Skeletal muscle tissue (tissue), 4 donors: ENCODE results near the gene SPIRE2. TPM values are rescaled to one million over a fixed set of nuclear protein-coding genes. Genes with fewer than 3 reads are reported as not detected.

Experiments
- H3K27ac ChIP-seq: one replicate; pipeline ENCODE4 v1.7.0; 2013; ENCODE audit warnings: mild to moderate bottlenecking, low read depth, low read length, inconsistent platforms
- H3K27me3 ChIP-seq, 3 donors: one replicate each; pipeline ENCODE4 v1.7.0; 2013; ENCODE audit warnings: low read length in 3 of 3; ENCODE audit not compliant: control insufficient read depth in 3 of 3, insufficient read depth in 3 of 3
- H3K36me3 ChIP-seq, 3 donors: one replicate each; pipeline ENCODE4 v1.7.0; 2013; ENCODE audit warnings: low read length in 3 of 3; ENCODE audit not compliant: control insufficient read depth in 3 of 3, insufficient read depth in 3 of 3
- H3K4me1 ChIP-seq, 3 donors: one replicate each; pipeline ENCODE4 v1.7.0; 2013; ENCODE audit warnings: low read length in 3 of 3, mild to moderate bottlenecking in 3 of 3; ENCODE audit not compliant: control insufficient read depth in 3 of 3, insufficient read depth in 3 of 3
- H3K4me3 ChIP-seq, 3 donors: one replicate each; pipeline ENCODE4 v1.7.0; 2013; ENCODE audit warnings: low read length in 3 of 3
- H3K9ac ChIP-seq, 3 donors: one replicate each; pipeline ENCODE4 v1.7.0; 2013; ENCODE audit warnings: low read length in 3 of 3, mild to moderate bottlenecking in 3 of 3, moderate library complexity in 2 of 3, low read depth in 1 of 3
- H3K9me3 ChIP-seq, 3 donors: one replicate each; pipeline ENCODE4 v1.7.0; 2013; ENCODE audit warnings: low read length in 3 of 3; ENCODE audit not compliant: control insufficient read depth in 3 of 3
- total RNA-seq: library from RNA; depleted of rRNA; stranded (reverse); fragments of >200 nt; gene quantifications from one replicate; pipeline ENCODE4 v1.2.3, GENCODE V29; 2014
- donor health status: Osteomylitis.

SPIRE2 gene
- total RNA-seq, 1 donor from 2014 or later = 2.1 TPM

DNA sequence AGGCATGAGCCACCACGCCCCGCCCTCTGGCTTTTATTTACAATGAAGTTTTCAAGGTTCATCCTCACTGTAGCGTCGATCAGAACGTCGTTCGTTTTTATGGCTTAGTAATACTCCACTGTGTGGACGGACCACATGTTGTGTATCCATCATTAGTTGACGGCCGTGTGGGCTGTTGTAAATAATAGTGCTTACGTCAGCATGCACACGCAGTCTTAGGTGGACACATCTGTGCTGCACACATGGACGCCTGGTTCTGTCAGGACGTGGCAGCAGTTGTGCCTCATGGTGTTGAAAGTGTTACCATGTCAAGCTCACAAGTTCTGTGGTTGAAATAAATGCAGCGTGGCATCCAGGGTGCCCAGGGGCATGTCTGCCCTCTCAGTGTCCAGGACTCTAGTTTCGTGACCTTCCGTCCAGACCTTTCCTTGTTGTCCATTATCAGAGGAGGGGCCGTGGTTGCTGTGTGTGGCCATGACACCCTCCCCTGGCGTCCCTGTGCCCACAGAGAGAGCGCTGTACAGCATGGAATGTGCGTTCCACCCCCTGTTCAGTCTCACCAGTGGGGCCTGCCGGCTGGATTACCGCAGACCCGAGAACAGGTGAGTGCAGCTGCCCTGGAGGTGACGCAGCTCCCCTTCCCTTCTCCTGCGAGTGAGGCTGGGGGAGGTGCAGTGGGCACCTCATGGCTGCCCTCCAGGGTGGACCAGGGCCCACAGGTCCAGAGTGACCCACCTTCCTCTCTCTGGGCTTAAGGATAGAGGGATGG is 67.4 kb downstream of the SPIRE2 start:
- H3K27ac ChIP-seq = no peak overlapping the region
- no peak overlapping the region for H3K9ac ChIP-seq

DNA sequence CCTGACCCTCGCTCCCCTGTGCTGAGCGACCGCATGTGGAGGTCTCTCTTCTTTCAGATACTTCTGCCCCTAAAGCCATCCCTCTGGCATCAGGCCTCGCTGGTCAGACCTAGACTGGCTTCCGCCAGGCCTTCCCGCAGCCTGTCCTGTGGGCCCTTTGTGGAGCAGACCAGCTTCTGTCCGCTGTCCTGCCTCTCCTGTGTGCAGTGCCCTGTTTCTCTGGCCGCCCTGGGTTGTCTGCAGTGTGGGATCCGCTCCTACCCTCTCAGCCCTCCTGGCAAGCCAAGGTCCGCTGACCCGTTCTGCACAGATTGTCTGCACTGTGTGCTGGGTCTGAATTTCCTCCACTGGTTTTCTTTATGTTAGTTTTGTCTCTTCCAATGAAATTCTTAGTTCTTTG is 68.9 kb downstream of the SPIRE2 start:
- H3K9me3 ChIP-seq = no peaks in the 10 kb centered on the region
- H3K36me3 ChIP-seq = peaks cover 56 to 69% (median 65%) of the 10 kb centered on the region in 3 donors
- H3K4me3 ChIP-seq = no peak overlapping the region
- no peaks in the 10 kb centered on the region for H3K27me3 ChIP-seq
- H3K9ac ChIP-seq = no peak overlapping the region
- H3K27ac ChIP-seq = no peak overlapping the region
- H3K4me1 ChIP-seq = no peaks in the 10 kb centered on the region

More for the DNA sequence above, 67.4 kb downstream of the SPIRE2 start:
- no peak overlapping the region for H3K4me3 ChIP-seq
- H3K27me3 ChIP-seq = no peaks in the 10 kb centered on the region
- H3K4me1 ChIP-seq = no peaks in the 10 kb centered on the region
- peaks cover 60 to 78% (median 70%) of the 10 kb centered on the region in 3 donors for H3K36me3 ChIP-seq
- no peaks in the 10 kb centered on the region for H3K9me3 ChIP-seq

DNA sequence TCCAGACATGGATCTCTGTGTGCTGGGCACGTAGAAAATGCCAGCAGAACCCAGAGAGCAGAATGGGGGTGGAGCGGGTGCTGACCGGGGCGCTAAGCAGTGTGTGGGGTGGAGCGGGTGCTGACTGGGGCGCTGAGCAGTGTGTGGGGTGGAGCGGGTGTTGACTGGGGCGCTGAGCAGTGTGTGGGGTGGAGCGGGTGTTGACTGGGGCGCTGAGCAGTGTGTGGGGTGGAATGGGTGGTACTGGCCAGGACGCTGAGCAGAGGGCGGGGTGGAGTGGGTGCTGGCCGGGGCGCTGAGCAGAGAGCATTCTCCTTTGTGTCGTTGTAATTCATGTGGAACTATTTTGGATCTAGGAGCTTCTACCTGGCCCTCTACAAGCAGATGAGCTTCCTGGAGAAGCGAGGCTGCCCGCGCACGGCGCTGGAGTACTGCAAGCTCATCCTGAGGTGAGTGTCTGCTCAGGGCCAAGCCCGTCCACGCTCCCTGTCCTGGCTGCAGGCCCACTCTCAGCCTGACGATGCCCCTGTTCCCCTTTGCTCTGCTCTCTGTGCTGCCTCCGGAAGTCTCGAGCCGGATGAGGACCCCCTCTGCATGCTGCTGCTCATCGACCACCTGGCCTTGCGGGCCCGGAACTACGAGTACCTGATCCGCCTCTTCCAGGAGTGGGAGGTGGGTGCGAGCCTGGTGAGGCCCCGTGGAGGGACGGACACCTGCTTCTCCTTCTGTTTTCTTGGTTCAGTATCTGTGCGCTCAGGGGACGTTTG is 70.1 kb downstream of the SPIRE2 start:
- Histone ChIP-seq H3K9ac (no peak overlapping the region), H3K27ac (no peak overlapping the region), H3K4me3 (no peak overlapping the region), H3K9me3 (no peaks in the 10 kb centered on the region), H3K27me3 (no peaks in the 10 kb centered on the region), H3K4me1 (no peaks in the 10 kb centered on the region), H3K36me3 (peaks cover 51 to 63% (median 57%) of the 10 kb centered on the region in 3 donors)

DNA sequence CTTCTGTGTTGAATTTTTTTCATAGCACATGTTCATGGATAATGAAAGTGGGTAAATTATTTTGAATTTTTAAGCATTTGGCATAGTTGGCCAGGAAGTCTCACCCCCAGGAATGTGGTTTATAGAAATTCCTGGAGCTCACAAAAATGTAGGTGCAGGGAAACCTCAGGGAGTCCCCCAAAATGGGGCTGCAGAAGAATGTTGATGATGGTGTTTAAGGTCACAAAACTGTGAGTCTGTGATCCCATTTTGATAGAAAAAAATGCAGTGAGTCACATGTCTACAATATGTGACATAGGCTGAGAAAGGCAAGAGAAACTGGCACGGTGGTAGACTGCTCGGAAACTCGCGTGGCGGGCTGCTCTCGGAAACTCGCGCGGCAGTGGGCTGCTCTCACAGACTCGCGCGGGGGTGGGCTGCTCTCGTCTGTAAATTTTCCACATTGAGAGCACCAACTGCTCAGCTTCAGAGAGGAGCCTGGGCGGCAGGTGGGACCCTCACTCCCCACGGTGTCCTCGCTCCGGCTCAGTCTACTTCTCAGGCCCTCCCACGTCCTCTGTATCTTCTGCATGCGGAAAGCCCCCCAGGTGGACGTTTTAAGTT is 71.7 kb downstream of the SPIRE2 start:
- no peaks in the 10 kb centered on the region for H3K9me3 ChIP-seq
- no peaks in the 10 kb centered on the region for H3K27me3 ChIP-seq
- peaks cover 49 to 56% (median 55%) of the 10 kb centered on the region in 3 donors for H3K36me3 ChIP-seq
- no peak overlapping the region for H3K27ac ChIP-seq
- no peak overlapping the region for H3K4me3 ChIP-seq
- H3K4me1 ChIP-seq = no peaks in the 10 kb centered on the region
- no peak overlapping the region for H3K9ac ChIP-seq

DNA sequence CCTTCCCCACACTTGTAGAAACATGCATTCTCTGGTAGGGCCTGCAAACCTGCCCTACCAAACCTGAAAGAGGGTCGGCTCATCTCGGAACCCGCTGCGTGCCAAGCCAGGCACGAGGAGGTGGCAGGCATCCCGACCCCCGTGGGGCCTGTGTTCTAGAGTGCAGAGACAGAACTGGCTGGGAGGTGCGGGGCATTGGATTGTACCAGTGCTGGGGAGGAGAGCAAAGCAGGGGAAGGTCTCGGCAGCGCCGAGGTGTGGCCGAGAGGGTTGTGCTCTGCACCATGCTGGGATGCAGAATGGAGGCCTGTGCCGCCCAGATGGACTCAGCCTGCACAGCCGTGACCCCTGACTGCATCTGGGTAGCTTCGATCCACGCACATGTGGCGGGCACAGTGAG is 72.6 kb downstream of the SPIRE2 start:
- H3K36me3 ChIP-seq = peaks cover 50 to 56% (median 56%) of the 10 kb centered on the region in 3 donors
- no peak overlapping the region for H3K27ac ChIP-seq
- no peaks in the 10 kb centered on the region for H3K27me3 ChIP-seq
- H3K9ac ChIP-seq = no peak overlapping the region
- no peak overlapping the region for H3K4me3 ChIP-seq
- H3K4me1 ChIP-seq = no peaks in the 10 kb centered on the region
- H3K9me3 ChIP-seq = no peaks in the 10 kb centered on the region

DNA sequence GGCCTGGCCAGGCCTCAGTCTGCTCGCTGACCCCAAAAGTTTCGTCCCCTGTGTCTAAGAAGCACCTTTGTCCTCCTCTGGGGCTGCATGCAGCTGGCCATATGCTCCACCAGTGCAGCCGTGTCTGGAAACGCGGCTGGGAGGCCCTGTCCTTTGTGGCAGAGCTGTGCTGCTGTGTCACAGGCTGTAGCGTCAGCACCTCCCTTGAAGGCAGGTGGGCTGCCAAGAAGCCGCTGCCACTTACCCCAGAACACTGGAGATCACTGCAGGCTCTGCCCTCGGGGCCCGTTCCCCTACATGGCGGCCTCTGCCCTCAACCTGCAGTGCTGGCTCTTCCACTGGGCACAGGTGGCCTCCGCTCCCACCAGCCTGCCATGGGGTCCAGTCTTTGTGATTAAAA is 74.7 kb downstream of the SPIRE2 start:
- Histone ChIP-seq H3K4me1 (no peaks in the 10 kb centered on the region), H3K4me3 (no peak overlapping the region), H3K9ac (no peak overlapping the region), H3K9me3 (no peaks in the 10 kb centered on the region), H3K36me3 (peaks cover 54 to 57% (median 57%) of the 10 kb centered on the region in 3 donors), H3K27ac (no peak overlapping the region), H3K27me3 (no peaks in the 10 kb centered on the region)

DNA sequence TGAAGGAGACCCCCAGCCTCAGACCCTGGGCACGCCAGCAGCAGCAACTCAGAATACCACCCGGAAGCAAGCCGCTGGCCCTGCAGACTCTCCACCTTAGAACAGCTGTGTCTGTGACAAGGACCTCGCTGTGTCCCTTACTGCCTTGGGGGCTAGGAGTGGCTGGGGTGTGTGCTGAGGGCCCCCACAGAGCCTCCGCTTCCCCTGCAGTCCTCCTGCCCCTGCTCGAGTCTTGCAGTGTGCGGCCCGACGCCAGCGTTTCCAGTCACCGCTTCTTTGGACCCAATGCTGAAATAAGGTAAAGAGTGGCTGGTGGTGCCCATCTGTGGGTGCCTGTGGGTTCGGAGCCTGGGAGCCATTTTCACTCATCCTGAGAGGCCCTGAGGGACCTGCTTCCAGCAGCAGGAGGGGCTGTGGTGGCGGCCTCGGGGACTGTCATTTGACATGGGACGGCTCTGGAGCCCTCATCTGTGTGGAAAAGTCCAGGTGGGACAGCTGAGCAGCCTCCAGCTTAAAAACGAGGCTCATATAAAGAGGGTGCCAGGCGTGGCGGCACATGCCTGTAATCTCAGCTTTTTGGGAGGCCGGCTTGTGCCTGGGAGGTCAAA is 75.7 kb downstream of the SPIRE2 start:
- Histone ChIP-seq H3K9ac (no peak overlapping the region), H3K27ac (no peak overlapping the region), H3K36me3 (peaks cover 48 to 57% (median 53%) of the 10 kb centered on the region in 3 donors)

DNA sequence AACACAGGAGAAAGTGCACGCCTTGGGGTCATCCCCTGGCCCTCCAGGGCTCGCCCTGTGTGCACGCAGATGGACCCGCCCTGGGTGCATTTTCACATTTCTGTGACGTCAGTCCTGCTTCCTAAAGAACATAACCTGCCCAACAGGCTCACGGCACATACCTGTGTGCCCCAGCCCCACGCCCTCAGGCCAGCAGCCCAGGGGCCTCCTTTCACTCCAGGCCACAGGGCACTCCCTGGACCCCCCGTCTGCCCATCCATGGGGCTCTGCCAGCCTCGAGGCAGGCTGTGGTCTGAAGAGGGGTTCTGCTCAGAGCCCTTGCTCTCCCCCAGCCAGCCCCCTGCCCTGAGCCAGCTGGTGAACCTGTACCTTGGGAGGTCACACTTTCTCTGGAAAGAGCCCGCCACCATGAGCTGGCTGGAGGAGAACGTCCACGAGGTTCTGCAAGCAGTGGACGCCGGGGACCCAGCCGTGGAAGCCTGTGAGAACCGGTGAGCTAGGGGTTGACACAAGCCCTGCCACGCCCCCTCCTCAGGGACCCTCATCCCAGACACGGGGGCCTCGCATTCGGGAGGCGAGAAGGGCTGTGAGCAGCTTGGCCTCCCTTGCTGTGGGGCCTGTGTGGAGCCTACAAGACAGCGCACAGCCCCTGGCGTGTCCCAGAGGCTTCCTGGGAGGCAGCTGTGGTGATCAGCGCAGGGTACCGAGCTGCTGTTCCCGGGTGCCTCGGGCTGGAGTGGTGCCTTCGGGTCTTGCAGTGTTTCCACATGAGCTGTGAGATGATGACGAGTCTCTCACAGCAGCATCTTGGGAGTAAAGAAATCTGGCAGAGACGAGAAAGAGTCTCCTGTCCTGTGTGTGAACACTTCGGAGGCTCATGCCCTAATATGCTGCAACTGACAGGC is 76.6 kb downstream of the SPIRE2 start:
- Histone ChIP-seq H3K9ac (no peak overlapping the region), H3K4me1 (peaks cover 0 to 1% (median 0%) of the 10 kb centered on the region in 3 donors), H3K9me3 (no peaks in the 10 kb centered on the region), H3K27ac (no peak overlapping the region), H3K27me3 (no peaks in the 10 kb centered on the region), H3K36me3 (peaks cover 47 to 55% (median 47%) of the 10 kb centered on the region in 3 donors), H3K4me3 (no peak overlapping the region)

More for the DNA sequence above, 75.7 kb downstream of the SPIRE2 start:
- H3K4me1 ChIP-seq = no peaks in the 10 kb centered on the region
- H3K27me3 ChIP-seq = no peaks in the 10 kb centered on the region
- H3K4me3 ChIP-seq = no peak overlapping the region
- H3K9me3 ChIP-seq = no peaks in the 10 kb centered on the region

DNA sequence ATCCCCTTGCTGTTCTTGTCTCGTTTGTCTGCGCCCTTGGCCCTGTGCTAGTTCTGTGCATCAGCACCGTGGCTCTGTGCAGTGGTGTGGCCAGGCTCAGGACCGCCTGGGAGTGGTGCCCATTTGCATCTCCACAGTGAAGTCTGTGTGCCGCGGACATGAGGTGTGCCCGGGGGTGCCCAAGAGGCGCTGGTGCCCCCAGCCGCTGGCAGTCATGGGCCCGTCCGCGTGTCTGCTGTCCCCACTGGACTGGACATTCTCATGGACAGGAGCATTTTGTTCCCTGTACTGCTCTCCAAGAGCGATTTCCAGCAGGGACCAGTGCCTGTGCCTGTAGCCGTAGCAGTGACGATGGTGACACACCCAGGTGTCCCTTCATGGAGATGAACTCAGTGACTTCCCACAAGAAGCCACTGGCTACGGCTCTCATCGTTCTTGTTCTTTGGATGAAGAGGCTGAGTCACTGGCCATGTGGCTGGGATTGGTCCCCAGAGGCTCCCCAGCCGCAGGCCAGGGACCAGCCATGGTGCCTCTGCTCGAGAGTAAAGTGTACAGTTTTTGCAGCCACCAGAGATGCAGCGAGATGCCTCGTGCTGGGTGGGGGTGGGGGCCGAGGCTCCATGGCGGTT is 77.3 kb downstream of the SPIRE2 start:
- H3K9ac ChIP-seq = no peak overlapping the region
- no peaks in the 10 kb centered on the region for H3K27me3 ChIP-seq
- peaks cover 40 to 47% (median 47%) of the 10 kb centered on the region in 3 donors for H3K36me3 ChIP-seq
- no peak overlapping the region for H3K27ac ChIP-seq
- H3K9me3 ChIP-seq = no peaks in the 10 kb centered on the region
- H3K4me1 ChIP-seq = peaks cover 0 to 5% (median 4%) of the 10 kb centered on the region in 3 donors
- H3K4me3 ChIP-seq = no peak overlapping the region
